Panc1 (cell line): Measurements from ENCODE around the gene DLGAP5.

Experiments
- POLR2AphosphoS5 ChIP-seq: IDR thresholded peaks from 2 replicates; pipeline ENCODE4 v1.6.1; 2012; ENCODE audit warnings: mild to moderate bottlenecking, low read depth, low read length, moderate library complexity
- TF ChIP-seq, protein P1 (sequence below): fragments of 450-650 bp; IDR thresholded peaks from 2 replicates; pipeline ENCODE4 v1.5.1; 2017; ENCODE audit warnings: mild to moderate bottlenecking
- TF ChIP-seq, protein P2 (sequence below), 2 experiments: IDR thresholded peaks; 2 replicates each; pipeline ENCODE4 v1.6.1; 2011 to 2012; ENCODE audit warnings: low read depth in 2 of 2, control low read depth in 1 of 2, low read length in 1 of 2, mild to moderate bottlenecking in 1 of 2, moderate library complexity in 1 of 2; ENCODE audit not compliant: insufficient read depth in 1 of 2

DNA sequence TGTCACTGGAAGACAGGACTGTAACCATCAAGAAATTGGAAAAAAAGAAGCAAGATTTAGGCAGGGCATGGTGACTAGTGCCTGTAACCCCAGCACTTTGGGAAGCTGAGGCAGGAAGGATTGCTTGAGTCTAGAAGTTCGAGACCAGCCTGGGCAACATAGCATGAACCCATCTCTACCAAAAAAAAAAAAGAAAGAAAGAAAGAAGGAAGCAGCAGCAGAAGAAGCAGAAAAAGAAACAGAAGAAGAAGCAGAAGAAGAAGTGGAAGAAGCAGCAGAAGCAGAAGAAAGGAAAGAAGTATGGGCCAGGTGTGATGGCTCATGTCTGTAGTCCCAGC, 92.9 kb downstream of the DLGAP5 start:
- TF ChIP-seq, protein P1, sequence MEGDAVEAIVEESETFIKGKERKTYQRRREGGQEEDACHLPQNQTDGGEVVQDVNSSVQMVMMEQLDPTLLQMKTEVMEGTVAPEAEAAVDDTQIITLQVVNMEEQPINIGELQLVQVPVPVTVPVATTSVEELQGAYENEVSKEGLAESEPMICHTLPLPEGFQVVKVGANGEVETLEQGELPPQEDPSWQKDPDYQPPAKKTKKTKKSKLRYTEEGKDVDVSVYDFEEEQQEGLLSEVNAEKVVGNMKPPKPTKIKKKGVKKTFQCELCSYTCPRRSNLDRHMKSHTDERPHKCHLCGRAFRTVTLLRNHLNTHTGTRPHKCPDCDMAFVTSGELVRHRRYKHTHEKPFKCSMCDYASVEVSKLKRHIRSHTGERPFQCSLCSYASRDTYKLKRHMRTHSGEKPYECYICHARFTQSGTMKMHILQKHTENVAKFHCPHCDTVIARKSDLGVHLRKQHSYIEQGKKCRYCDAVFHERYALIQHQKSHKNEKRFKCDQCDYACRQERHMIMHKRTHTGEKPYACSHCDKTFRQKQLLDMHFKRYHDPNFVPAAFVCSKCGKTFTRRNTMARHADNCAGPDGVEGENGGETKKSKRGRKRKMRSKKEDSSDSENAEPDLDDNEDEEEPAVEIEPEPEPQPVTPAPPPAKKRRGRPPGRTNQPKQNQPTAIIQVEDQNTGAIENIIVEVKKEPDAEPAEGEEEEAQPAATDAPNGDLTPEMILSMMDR = no peak
- TF ChIP-seq, protein P2, sequence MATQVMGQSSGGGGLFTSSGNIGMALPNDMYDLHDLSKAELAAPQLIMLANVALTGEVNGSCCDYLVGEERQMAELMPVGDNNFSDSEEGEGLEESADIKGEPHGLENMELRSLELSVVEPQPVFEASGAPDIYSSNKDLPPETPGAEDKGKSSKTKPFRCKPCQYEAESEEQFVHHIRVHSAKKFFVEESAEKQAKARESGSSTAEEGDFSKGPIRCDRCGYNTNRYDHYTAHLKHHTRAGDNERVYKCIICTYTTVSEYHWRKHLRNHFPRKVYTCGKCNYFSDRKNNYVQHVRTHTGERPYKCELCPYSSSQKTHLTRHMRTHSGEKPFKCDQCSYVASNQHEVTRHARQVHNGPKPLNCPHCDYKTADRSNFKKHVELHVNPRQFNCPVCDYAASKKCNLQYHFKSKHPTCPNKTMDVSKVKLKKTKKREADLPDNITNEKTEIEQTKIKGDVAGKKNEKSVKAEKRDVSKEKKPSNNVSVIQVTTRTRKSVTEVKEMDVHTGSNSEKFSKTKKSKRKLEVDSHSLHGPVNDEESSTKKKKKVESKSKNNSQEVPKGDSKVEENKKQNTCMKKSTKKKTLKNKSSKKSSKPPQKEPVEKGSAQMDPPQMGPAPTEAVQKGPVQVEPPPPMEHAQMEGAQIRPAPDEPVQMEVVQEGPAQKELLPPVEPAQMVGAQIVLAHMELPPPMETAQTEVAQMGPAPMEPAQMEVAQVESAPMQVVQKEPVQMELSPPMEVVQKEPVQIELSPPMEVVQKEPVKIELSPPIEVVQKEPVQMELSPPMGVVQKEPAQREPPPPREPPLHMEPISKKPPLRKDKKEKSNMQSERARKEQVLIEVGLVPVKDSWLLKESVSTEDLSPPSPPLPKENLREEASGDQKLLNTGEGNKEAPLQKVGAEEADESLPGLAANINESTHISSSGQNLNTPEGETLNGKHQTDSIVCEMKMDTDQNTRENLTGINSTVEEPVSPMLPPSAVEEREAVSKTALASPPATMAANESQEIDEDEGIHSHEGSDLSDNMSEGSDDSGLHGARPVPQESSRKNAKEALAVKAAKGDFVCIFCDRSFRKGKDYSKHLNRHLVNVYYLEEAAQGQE (IDR thresholded peaks at IDR 0.05; ENCODE audit: insufficient read depth in 1 of 2, low read depth in 2 of 2, low read length in 1 of 2) = no peak
- no peak for TF ChIP-seq POLR2AphosphoS5
